Coronary artery (tissue), 2 donors: ENCODE results near the gene PLEKHJ1.

Experiments used
- DNase-seq: peaks from one replicate; pipeline ENCODE4 v3.0.0-alpha.2; 2017; ENCODE audit warnings: low spot score
- H3K27ac ChIP-seq, 2 donors: fragments of 200-600 bp; sonication (generic); one replicate each; pipeline ENCODE4 v1.5.1; 2016 to 2019
- H3K4me3 ChIP-seq: fragments of 200-600 bp; sonication (generic); 2 replicates; pipeline ENCODE4 v1.5.1; 2016; ENCODE audit warnings: mild to moderate bottlenecking, moderate library complexity
- TF ChIP-seq, protein P1 (sequence below): fragments of 200-600 bp; sonication (generic); IDR thresholded peaks from one replicate; pipeline ENCODE4 v1.5.1; 2019; ENCODE audit warnings: antibody characterized with exemption

Gene PLEKHJ1

DNA sequence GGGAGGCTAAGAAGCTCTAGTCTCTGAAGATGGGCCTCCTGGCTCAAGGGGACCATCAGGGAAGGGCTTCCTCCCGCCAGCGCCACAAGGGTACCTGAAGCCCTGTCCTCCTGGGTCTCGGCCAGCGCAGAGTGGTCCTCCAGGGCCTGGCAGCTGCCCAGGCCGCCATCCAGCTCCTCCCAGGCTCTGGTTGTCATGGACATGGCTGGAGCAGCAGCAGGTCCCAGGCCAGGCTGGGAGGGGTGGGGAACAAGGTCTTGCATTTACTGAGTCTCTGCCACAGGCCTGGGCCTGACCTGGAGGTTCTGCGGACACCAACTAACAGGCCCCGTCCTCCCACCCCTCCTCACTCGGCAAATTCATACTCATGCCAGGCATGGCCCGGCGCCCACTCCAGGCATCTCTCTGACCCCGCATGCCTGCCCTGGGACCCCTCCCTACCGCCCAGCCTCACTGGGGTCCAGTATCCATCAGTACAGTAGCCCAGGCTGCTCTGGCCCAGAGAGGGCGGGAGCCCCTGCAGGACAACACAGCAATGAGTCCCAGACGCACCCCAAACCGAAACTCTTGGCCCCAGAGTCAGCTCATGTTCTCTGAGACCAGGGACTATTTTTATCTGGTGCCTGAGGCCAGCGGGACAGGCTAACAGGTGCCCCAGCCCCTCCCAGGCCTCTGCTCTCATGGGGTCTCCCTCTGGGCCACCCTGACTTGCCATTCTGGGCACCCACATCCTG, 19.1 kb upstream of the PLEKHJ1 start:
- DNase-seq, result no peak
- Histone ChIP-seq H3K4me3 (no peak overlapping the region), H3K27ac (no peak overlapping the region)
- TF ChIP-seq, protein P1, sequence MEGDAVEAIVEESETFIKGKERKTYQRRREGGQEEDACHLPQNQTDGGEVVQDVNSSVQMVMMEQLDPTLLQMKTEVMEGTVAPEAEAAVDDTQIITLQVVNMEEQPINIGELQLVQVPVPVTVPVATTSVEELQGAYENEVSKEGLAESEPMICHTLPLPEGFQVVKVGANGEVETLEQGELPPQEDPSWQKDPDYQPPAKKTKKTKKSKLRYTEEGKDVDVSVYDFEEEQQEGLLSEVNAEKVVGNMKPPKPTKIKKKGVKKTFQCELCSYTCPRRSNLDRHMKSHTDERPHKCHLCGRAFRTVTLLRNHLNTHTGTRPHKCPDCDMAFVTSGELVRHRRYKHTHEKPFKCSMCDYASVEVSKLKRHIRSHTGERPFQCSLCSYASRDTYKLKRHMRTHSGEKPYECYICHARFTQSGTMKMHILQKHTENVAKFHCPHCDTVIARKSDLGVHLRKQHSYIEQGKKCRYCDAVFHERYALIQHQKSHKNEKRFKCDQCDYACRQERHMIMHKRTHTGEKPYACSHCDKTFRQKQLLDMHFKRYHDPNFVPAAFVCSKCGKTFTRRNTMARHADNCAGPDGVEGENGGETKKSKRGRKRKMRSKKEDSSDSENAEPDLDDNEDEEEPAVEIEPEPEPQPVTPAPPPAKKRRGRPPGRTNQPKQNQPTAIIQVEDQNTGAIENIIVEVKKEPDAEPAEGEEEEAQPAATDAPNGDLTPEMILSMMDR, result no peak

DNA sequence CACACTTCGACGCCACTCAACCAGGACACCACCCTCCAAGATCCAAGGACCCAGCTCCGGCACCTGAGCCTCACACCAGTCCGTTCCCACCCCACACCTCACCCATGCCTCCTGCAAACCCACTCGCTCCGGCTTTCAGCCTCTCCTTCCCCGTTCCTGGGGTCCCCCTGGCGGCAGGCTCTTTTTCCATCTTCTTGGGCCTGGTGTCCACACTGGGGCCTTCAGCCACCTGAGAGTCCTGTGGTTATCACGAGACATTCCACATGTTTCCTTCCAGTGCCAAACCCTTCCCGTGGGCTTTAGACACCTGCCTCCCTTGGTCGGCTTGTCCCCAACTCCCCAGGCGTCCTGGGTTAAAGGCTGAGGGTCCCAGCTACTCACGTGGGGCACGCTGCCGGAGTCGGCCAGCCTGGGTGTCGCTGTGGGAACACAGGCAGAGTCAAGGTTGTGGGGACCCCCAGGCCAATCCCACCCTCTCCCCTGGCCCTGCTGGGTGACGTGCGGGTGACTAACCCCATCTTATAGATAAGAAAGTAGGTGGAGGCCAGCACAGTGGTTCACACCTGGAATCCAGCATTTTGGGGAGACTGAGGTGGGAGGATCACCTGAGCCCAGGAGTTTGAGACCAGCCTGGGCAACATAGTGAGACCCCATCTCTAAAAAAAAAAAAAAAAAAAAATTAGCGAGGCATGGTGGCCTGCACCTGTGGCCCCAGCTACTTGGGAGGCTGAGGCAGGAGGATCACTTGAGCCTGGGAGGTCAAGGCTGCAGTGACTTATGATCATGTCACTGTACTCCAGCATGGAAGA, 18.1 kb upstream of the PLEKHJ1 start:
- DNase-seq, result no peak
- Histone ChIP-seq H3K4me3 (no peak overlapping the region), H3K27ac (no peak overlapping the region)
- TF ChIP-seq, protein P1, result no peak

DNA sequence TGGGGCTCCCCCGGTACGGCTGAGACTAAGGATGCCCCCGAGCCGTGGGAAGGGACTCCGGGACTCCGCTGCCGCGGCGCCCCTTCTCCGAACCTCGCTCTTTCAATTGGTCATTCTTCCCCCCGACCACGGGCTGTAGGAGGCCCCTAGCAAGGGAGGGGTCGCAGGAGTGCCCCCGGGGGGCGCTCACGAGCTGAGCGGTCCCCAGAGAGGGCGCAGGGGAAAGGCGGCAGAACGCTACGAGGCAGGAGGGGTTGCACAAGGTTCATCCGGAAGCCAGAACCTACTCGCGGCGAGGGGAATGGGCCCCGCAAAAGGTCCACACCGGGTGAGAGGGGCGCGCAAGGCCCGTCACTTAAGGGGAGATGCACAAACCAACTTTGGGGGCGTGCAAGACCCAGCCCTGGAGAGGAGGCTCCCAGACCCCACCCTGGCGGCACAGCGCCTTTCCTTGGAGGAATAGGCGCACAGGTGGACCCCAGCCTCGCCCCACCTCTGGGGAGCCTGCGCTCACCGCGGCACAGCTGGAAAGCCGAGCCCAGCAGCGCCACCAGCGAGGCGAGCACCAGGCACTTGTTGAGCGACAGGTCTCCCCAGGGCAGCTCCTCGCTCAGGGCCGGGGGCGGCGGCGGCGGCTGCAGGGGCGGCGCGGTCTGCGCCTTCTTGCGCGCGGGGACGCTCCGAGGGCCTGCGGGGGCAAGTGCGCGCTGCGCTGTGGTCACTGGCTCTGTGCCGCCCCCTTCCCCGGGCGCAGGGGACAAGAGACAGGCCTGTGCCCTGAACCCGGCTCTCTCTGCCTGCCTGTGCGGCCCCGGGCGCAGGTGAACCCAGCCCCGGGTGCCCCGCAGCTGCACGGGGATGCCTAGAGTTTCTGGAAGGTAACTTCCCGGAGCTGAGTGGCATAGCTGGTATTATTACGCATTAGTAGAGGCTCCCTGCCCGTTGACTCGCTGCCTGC, 17.3 kb upstream of the PLEKHJ1 start:
- no peak for DNase-seq
- Histone ChIP-seq H3K4me3 (peak overlapping the region; percentile 57), H3K27ac (no peak overlapping the region)
- TF ChIP-seq, protein P1, result no peak

GRCh38 chr19:2252797-2253105, 16.6 kb upstream of the PLEKHJ1 start:
- no peak for DNase-seq
- TF ChIP-seq, protein P1, result no peak
- peak overlapping the region; percentile 57 for H3K4me3 ChIP-seq
- H3K27ac ChIP-seq, result no peak overlapping the region

DNA sequence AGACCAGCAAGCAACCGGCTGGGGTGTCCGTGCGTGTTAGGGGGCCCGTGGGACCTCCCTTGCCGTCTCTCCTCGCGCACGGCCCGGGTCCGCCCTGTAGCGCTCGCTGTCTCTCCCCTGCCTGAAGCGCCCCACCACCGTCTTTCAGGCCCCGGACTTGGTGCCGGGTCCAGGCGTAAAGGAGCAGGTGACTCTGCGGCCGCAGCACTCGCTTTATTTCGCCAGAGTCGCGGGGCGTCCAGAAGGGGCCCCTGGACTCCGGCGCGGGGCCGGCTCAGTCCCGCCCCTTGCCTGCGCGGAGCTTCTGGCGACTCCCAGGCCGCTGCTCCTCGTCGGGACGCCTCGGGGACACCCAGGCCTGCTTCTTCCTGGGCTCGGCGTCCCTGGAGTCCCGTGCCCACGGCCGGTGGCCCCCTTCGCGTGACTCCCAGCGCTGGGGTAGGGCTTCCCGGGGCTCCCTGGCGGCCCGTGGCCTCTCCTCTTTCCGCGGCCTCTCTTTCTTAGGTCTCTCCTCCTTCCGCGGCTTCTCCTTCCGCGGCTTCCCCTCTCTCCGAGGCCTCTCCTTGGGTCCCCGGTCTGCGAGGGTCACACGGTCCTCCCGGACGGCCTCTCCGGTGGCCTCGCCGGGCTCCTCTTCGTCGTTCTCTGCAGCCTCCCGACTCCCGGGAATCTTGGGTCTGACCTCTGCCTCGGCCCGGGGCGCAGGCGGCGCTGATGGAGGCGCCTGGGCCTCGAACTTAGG, 16.1 kb upstream of the PLEKHJ1 start:
- no peak for DNase-seq
- no peak overlapping the region for H3K27ac ChIP-seq
- TF ChIP-seq, protein P1, result no peak
- H3K4me3 ChIP-seq, result peak overlapping the region; percentile 45
